Measurements from ENCODE around the gene CSNK1G3.

DNA sequence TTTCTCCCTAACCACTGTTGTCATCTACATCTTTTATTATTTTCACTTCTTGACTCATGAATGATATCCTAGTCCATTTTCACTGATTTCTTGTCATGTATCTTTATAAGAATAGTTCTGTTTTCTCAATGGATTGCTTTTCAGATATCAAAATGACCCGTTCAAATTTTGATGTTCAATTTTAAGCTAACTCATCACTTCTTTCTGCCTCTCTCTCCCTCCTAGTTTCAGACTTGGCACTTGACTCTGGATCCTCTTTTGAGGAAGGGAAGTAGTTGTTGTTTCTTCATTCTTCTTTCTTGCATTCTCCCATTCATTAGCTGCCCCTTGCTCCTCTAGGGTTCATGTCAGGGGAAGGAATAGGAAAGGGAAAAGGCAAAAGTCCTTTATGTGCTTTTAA is 23.7 kb downstream of the CSNK1G3 start:
- TF ChIP-seq, protein P1, sequence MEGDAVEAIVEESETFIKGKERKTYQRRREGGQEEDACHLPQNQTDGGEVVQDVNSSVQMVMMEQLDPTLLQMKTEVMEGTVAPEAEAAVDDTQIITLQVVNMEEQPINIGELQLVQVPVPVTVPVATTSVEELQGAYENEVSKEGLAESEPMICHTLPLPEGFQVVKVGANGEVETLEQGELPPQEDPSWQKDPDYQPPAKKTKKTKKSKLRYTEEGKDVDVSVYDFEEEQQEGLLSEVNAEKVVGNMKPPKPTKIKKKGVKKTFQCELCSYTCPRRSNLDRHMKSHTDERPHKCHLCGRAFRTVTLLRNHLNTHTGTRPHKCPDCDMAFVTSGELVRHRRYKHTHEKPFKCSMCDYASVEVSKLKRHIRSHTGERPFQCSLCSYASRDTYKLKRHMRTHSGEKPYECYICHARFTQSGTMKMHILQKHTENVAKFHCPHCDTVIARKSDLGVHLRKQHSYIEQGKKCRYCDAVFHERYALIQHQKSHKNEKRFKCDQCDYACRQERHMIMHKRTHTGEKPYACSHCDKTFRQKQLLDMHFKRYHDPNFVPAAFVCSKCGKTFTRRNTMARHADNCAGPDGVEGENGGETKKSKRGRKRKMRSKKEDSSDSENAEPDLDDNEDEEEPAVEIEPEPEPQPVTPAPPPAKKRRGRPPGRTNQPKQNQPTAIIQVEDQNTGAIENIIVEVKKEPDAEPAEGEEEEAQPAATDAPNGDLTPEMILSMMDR (IDR thresholded peaks at IDR 0.05), result no peak
- TF ChIP-seq ZFX (IDR thresholded peaks at IDR 0.05; ENCODE audit: borderline replicate concordance), result no peak
